AG04449 (cell line): ENCODE results near the gene EFNA5.
A peak's percentile ranks its signal among the peaks of the same experiment; 100 is the strongest.

Source experiments
- CTCF ChIA-PET: fragments of 350-600 bp; formaldehyde crosslinking; extraction: SDS; loops from one replicate; lab custom pipeline; 2021; ENCODE audit warnings: antibody characterized with exemption; lab: Yijun Ruan, JAX
- POLR2A ChIA-PET: fragments of 400-600, 350-600 bp; formaldehyde crosslinking; extraction: SDS; loops from one replicate; lab custom pipeline; 2020; ENCODE audit warnings: antibody characterized with exemption, inconsistent platforms; lab: Yijun Ruan, JAX
- DNase-seq: peaks from one replicate; pipeline ENCODE4 v3.0.0-alpha.2; 2010; ENCODE audit warnings: low read depth, low spot score
- H3K4me3 ChIP-seq: 2 replicates; pipeline ENCODE4 v1.5.1; 2011; ENCODE audit warnings: low read depth, mild to moderate bottlenecking, control low read depth, low read length
- TF ChIP-seq, protein P1 (sequence below): IDR thresholded peaks from one replicate; pipeline ENCODE4 v1.5.1; 2011; ENCODE audit warnings: mild to moderate bottlenecking, moderate library complexity, low read length, control low read depth, inconsistent platforms; ENCODE audit not compliant: insufficient read depth; ENCODE audit errors: missing control alignments

Gene EFNA5

DNA sequence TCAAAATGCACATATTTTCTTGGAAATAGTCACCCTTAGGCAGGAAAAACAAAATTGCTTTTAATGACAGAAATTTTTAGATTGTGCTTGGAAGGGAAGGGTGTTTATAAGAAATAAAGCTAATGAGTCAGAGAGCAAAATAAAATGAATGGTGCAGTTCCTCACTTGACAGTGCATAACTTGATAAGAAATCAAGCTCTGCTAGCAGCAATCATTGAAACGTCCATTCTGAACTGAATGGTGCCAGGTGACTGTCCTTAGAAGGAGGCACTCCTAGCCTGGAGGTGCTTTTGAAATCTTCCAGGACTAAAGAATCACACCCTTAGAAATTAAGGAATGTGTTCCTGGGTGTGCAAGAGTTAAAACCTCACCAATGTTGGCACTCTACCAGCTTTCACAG is 202.5 kb downstream of the EFNA5 start:
- CTCF ChIA-PET: no interaction called here
- POLR2A ChIA-PET: no interaction called here
- TF ChIP-seq, protein P1, sequence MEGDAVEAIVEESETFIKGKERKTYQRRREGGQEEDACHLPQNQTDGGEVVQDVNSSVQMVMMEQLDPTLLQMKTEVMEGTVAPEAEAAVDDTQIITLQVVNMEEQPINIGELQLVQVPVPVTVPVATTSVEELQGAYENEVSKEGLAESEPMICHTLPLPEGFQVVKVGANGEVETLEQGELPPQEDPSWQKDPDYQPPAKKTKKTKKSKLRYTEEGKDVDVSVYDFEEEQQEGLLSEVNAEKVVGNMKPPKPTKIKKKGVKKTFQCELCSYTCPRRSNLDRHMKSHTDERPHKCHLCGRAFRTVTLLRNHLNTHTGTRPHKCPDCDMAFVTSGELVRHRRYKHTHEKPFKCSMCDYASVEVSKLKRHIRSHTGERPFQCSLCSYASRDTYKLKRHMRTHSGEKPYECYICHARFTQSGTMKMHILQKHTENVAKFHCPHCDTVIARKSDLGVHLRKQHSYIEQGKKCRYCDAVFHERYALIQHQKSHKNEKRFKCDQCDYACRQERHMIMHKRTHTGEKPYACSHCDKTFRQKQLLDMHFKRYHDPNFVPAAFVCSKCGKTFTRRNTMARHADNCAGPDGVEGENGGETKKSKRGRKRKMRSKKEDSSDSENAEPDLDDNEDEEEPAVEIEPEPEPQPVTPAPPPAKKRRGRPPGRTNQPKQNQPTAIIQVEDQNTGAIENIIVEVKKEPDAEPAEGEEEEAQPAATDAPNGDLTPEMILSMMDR: no peak
- no peak overlapping the region for H3K4me3 ChIP-seq
- no peak for DNase-seq

DNA sequence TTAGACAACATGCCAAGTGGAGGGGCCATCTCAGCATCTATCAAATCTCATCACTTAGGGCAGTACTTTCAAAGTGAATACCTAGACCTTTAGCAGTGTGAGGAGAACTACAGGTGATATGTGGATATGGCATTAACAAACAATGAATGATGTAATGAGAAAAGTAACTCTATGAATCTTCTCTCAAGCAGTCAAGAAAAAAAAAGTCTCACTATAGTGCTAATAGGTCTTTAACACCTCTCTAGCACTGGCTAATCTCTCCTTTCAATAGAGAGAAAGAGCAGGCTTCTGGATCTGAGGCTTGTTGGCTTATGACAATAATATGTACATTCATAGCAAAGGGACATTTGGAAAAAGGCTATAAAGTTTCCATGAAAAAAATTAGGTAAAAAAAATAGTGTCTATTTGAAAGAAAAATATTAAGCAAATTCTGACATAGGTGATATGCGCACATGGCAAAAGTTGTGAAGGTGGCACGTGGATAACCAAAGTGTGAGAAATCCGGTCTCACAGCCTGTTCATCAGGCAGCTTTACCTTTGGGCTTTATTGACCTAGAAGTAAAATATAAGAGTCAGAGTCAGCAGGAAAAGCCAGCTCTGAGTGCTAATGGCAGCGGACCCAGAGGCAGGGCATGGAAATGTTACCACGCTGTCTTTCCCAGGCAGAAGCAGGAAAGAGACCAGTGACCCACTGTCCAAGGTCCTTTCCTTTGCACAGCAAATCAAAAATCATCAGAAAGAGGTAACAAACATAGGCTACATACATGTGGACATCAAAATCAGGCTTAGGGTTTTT is 203.4 kb downstream of the EFNA5 start:
- ChIA-PET POLR2A (no interaction called here), CTCF (no interaction called here)
- TF ChIP-seq, protein P1: no peak
- no peak overlapping the region for H3K4me3 ChIP-seq
- DNase-seq: no peak

DNA sequence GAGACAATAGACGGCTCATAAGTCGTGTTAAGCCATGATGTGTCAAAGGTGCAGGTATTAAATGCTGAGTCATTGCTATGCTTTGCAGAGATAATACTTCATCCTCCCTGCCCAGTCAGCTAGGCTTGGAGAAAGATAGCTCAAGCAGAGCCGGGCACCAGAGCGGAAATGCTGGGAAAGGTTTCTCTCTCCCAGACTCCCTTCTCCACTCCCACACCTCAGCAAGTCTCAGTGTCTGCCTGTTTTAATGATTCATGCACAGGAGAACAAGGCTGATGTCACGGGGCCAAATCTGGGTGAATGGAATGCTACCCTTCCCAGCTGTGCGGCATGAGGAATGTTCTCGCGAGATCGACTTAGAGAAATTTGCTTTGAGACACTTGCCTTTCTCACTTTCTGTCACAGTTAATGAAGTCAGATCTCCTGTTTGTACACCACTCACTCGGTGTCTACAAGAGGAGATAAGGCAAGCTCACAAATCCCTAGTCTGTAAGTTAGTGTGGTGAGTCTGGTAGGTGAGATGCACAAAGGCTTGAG is 204.4 kb downstream of the EFNA5 start:
- TF ChIP-seq, protein P1: no peak
- H3K4me3 ChIP-seq: no peak overlapping the region
- CTCF ChIA-PET: no interaction called here
- POLR2A ChIA-PET: no interaction called here
- peak; percentile 59 for DNase-seq

DNA sequence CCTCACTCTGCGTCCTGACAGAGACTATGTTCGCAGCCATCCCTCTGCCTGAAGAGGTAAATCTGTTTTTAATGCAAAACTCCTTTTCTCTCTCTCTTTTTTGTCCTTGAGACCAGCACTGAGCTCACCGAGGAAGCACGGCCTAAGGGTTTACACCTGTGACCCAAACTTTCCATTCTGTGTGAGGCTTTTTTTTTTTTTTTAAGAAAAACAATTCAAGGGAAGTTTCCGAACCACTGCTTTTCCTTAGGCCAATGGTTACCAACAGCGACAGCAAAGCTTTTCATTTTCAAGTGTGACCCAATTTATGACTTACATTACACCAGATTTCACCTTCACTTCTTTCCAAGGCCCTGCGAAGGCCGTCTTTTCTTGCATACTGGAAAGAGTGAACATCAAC is 205.9 kb downstream of the EFNA5 start:
- CTCF ChIA-PET: no interaction called here
- TF ChIP-seq, protein P1: no peak
- H3K4me3 ChIP-seq: no peak overlapping the region
- no peak for DNase-seq
- POLR2A ChIA-PET: no interaction called here

DNA sequence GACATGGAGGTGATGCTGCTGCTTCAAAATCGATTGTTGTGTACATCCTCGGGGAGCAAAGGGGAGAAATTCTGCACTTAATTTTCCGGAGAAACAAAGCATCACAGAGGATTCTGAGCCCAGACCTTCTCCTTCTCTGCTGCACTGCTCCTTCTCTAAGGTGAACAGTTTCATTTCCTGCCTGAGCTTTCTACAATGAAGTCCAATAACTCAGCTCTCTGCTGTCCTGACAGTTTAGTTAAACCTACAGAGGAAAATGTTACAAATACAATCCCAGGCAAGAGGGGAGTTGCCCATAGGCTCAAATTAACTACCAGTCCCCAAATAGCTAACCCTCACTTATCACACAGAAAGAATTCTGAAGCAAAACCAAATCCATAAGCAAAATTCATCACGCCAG is 206.3 kb downstream of the EFNA5 start:
- ChIA-PET CTCF (no interaction called here), POLR2A (no interaction called here)
- TF ChIP-seq, protein P1: no peak

DNA sequence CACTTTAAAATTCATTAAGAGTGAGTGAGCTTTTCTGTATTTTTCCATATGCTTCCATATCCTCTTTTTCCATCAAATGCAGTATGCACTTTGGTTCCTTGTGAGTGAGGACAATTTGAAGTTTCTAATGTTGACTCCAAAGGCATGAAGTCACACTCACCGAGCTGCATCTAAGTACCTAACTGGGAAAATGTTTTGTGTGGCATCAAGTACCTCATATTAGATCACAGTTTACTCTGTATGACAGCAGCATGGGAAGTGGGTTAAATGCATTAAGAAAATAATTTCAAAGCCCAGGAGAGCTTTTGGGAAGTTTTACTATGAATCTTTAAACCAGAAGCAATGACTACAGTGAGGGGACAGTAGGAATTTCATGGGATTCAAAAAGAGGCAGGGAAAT is 207.0 kb downstream of the EFNA5 start:
- POLR2A ChIA-PET: no interaction called here
- no peak for DNase-seq
- CTCF ChIA-PET: no interaction called here
- TF ChIP-seq, protein P1: no peak
- H3K4me3 ChIP-seq: no peak overlapping the region

More for the DNA sequence above, 206.3 kb downstream of the EFNA5 start:
- no peak overlapping the region for H3K4me3 ChIP-seq
- no peak for DNase-seq
